GM18867 (cell line): Measurements from ENCODE around the gene SCRT2.

Experiments used
- ATAC-seq: cut with Tn5 transposase; IDR thresholded peaks from one replicate; pipeline ENCODE4 v1.9.1; 2021; ENCODE audit warnings: mild to moderate bottlenecking, moderate library complexity; ENCODE audit not compliant: unreplicated experiment

SCRT2 gene

GRCh38 chr20:673603-674001 lies 2.0 kb downstream of the SCRT2 start:
- no peak for ATAC-seq

DNA sequence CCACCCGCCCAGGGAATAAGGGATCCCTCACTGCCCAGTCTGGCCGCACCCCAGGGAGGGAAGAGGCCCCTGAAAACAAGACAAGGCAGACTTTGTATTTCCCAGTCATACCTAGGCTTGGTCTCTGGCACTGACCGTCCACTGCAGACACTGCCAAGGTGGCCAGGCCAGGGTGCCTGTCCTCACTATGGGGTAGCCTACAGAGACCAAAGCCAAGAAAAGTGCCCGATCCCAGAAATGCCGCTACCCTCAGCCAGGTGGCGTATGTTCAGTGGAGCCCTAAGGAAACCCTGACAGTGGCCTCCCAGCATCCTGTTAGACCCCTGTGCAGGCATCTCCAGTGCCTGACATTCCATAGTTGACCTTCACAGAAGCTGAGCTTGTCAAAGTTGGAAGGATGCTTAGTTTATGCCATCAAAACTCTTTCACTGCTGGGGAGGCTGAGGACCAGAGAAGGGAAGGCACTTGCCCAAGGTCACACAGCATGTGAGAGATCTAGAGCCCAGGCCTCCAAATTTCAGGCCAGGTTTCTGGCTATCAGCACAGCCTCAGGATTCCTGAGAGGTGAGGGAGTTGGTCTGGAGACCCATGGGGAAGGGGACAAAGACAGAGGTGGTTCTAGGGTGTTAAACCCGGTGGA lies 2.5 kb downstream of the SCRT2 start:
- ATAC-seq: no peak

DNA sequence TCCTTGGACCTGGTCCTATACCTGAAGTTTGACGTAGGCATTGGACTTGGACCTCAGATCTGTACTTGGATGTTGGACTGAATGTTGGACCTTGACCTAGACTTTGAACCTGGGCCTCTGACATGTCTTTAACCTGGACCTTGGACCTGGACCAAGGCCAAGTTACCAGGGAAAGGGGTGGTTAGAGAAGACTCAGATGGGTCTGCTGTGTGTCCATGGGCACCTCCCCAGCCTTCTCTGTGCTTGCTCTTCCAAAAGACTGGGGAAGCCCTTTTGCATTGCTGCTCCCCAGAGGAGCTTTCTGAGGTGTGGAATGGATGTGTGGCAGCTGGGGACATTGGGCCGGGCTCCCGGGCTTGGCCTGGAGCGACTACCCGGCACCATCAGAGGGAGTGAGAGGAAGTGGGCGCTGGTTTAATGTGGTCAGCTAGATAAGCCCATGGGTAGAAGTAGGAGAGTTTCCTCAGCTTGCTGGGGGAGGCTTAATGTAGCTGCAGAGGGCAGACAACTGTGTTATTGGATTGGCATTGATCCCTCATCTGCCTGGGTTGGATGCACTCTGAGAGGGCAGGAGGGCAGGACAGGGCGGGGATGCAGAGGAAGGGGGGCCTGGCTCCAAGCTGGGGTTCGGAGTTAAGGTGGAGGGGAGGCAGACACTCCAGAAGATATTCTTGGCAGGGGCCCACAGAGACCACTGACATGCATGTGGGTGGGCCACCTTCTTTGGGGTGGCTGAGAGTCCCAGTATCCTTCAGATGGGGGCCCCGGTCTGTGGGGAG lies 4.2 kb downstream of the SCRT2 start:
- no peak for ATAC-seq

GRCh38 chr20:669573-669972 lies 6.0 kb downstream of the SCRT2 start:
- no peak for ATAC-seq

GRCh38 chr20:668638-669037 lies 7.0 kb downstream of the SCRT2 start:
- no peak for ATAC-seq

GRCh38 chr20:668050-668449 lies 7.6 kb downstream of the SCRT2 start:
- ATAC-seq: no peak

DNA sequence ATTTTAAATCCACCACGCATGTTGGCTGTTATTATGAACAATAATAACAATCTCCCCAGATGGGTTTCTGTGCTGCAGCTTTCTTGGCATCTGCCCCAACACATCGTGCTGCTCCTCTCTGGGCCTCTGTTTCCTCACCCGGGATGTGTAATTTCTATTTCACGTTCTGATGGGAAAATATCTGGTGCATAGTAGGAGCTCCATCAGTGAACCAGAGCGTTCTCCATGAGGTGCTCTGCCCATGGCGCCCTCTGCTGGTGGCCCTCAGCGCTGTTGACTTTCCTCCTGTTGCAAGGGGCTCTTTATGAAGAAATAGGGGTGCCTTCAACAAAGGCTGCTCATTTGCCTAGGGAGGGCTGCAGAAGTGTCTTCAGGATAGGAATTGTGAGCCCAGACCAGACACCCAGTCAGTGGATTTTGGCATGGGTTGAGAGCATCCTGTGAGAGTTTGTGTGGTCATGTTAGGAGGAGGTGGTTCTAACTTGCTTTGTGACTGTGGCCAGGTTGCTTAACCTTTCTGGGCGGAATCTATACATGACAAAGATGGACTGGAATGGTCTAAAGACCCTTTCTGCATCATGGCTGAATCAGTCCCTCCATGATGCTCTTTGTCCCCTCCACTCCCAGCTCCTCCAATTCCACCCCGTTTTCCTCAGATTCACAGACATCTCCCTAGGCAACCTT lies 8.1 kb downstream of the SCRT2 start:
- ATAC-seq: no peak

GRCh38 chr20:666877-667276 lies 8.7 kb downstream of the SCRT2 start:
- ATAC-seq: no peak

DNA sequence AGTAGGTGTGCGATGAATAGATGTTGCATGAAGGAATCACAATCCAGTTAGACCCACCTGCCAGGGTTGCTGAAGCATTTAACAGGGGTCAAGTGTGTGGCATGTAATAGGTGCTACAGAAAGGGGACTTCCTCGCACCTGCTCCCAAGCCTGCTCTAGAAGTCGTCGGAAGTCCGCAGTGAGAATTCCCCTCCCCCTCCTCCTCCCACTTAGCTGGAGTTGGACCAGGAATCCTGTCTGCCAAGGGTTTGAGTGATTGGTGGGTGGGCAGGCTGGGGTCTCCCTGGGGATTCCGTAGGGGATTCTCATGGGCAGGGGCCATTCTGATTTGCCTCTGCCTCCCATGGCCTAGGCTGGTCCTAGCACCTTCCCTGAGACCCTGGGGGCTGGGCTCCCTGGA lies 10.3 kb downstream of the SCRT2 start:
- ATAC-seq: no peak

GRCh38 chr20:664576-664975 lies 11.0 kb downstream of the SCRT2 start:
- ATAC-seq: no peak

DNA sequence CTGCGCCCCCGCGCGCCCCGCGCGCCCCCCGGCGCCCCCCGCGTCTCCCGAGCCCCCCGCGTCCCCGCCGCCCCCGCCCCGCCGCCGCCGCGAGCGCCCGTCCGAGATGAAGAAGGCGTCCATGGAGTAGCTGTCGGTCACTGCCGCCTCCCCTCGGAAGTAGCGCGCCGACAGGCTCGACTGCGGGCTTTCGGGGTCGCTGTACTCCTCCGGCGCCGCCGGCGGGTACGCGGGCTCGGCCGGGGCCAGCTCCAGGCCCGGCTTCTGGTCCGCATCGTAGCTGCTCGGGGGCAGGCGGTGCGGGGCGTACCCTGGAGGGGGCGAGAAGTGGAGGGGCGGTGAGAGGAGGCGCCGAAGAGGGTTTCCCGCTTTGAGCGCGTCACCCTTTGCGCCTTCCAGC lies 11.5 kb downstream of the SCRT2 start:
- ATAC-seq: no peak

DNA sequence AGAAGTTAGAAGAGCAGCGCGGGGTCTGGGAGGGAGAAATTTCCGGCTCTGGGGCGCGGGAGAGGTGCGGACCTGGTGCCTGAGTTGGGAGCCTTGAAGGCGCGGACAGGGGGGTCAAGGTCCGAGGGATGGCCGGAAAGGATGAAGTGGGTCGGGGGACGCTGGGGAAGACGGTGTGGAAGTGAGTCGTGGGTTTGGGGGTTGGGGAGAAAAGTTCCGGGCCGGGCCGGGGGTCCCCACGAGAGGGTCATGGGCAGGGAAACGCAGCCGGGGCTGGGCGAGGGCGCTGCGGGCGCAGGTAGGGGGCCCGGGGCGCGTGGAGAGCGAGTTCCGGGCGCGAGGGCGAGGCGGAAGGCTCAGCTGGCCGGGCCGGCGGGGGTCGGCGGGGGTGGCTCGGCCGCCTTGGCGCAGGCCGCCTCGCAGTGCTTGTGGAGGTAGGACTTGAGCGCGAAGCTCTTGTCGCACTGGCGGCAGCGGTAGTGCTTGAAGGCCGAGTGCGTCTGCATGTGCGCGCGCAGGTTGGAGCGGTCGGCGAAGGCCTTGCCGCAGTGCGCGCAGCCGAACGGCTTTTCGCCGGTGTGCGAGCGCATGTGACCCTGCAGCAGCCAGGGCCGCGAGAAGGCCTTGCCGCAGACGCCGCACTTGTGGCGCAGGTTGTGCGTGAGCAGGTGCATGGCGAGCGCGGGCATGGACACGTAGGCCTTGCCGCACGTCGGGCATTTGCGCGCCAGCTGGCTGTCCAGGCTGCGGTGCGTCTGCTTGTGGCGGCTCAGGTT lies 12.1 kb downstream of the SCRT2 start:
- no peak for ATAC-seq

DNA sequence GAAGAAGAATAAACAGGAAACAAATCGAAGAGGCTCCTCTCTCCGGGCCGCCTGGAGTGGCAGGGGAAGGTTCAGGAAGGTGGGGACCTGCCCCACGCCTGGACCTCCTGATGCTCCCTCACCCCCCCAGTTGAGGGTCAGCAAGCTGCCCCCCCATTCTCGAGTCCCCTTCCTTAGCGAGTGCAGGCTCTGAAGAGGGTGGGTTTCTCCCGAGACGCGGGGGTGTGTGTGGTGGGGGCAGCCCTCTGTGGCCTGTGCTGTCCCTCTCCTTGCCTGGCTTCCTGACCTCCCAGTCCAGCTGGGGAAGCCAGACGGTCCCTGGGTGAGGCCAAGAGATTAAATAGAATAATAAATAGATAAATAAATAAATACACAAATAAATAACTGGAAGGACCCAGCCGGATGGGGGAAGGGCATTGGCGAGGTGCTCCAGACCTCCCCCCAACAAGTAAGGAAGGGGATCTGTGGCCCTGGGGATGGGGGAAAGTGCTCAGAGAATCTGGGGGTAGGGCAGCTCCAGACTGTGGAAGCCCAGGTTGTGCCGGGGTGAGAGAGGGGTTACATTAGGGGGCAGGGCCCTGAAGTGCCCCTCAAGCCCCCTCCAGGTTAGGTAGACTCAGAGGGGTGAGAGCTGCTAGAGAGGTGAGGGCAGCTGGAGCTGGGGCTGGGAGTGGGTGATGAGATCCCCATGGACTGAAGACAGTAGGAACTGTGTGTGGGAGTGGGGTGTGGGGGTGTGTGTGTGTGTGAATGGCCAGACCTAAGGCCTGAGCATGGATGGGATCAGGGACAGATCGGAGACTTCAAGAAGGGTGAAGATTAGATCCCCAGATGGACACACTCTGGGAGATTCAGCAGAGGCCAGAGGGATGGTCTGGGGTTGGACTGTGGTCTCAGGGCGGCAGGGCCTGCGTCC lies 13.1 kb downstream of the SCRT2 start:
- ATAC-seq: no peak

DNA sequence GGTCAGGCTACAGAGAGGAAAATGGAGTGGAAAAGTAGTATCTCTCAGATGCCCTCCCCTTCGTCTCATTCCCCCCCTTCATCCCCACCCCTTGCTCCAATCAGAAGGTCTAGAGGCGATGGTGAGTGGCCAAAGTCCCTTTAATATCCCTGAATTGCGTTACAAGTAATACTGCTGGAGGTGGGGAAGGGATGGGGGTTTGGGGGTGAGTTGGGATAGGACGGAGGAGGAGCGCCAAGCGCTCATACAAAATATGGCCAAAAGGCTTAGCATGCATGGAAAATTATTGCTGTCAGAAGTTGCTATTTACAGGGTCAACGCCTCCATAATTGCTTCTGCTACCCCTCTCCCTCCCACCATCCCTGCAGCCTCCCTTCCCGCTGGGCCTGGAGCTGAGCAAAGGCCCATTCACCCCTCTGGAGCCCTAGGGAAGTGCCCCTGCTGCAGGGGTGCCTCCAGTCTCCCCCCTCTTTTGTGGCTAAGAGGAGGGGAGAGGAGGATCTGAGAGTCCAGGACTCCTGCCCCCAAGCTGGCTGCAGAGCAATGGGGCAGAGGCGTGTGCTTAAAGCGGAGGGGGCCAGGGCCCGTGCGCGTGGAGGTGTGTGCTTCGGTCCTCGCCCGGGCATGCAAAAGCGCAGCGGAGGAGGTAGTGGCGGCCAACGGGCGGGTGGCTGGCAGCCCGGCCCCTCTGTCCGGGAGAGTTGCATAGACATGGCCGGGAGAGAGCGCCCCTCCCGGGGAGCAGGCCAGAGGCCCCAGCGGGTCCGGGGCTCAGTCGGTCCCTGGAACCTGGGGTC lies 13.9 kb downstream of the SCRT2 start:
- ATAC-seq: no peak

- ATAC-seq: no peak
These were observed 16.8 kb downstream of the SCRT2 start for GRCh38 chr20:658731-659291.

- ATAC-seq: no peak
These were observed 17.4 kb downstream of the SCRT2 start for GRCh38 chr20:658202-658601.

- ATAC-seq: no peak
These were observed 19.6 kb downstream of the SCRT2 start for GRCh38 chr20:655726-656624.

GRCh38 chr20:654417-654750 lies 21.2 kb downstream of the SCRT2 start:
- ATAC-seq: no peak
